ENCODE measurements around the gene KYAT1. TPM values are rescaled to one million over a fixed set of nuclear protein-coding genes. Genes with fewer than 3 reads are reported as not detected.

KYAT1 gene
- total RNA-seq, 1 donor from 2014 or later: 10.1 TPM

DNA sequence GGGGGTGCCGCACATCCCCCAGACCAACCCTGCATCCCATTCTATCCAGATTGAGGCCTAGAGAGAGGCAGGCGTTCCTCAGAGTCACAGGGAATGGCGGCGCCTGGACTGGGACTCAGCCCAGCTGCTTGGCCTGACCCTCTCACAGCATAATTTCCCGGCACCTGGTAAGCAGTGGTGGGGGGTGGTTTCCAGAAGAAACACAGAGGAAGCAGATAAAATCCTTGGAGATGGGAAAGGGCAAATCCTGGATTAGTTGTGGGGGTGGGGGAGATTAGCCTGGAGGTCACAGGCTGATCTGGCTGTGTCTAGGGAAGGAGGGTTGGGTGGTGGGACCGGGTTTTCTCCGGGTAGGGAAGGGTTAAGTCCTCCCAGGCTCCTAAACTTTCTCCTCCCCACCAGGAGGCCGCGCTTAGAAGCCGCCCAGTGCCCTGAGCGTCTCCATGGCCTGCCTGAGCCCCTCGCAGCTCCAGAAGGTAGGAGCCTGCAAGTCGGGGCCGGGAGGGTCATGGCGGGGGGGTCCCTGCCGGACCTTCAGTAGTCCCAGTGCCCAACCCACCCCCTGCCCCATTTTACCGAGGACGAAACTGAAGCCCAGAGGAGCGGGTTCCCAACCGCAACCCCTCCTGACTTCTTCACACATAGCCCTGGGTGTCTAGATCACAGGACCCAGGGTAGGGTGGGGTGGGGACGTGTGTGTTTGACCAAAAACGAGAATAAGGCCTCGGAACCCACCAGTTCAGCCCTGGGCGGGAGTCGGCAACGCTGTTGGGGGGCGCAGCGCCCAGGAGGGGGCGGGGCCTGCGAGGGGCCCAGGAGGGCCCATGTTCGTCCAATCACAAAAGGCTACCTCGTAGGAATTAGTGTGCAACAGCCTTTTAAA is 40.4 kb upstream of the KYAT1 start:
- H3K36me3 Mint-ChIP-seq (ENCODE audit: low read depth, unreplicated experiment): peaks cover 4% of the 10 kb centered on the region
- peaks cover 12% of the 10 kb centered on the region for H3K4me1 Mint-ChIP-seq (ENCODE audit: low read depth, unreplicated experiment)
- peak overlapping the region; percentile 74 for H3K4me2 ChIP-seq (ENCODE audit: low read length)
- peaks cover 5% of the 10 kb centered on the region for H3K27me3 Mint-ChIP-seq (ENCODE audit: low read depth, unreplicated experiment)
- peaks cover 6% of the 10 kb centered on the region for H3K36me3 ChIP-seq (ENCODE audit: insufficient read depth, low read length)
- H3K27me3 ChIP-seq (ENCODE audit: insufficient read depth, low read length): no peaks in the 10 kb centered on the region
- H3K79me2 ChIP-seq (ENCODE audit: insufficient read depth, low read length): no peaks in the 10 kb centered on the region
- peak overlapping the region; percentile 60 for H2AFZ ChIP-seq (ENCODE audit: low read depth, low read length)
- H3K9me3 ChIP-seq (ENCODE audit: insufficient read depth, low read depth, low read length): no peaks in the 10 kb centered on the region
- TF ChIP-seq CTCF (IDR thresholded peaks at IDR 0.05; ENCODE audit: insufficient read depth, low read depth, low read length) (no peak), EZH2 (IDR thresholded peaks at IDR 0.05; ENCODE audit: insufficient read depth, low read length) (no peak)
- peaks cover 11% of the 10 kb centered on the region for H3K4me1 ChIP-seq (ENCODE audit: insufficient read depth, low read length)
- no peak overlapping the region for H3K27ac ChIP-seq (ENCODE audit: low read depth, low read length)
- peak overlapping the region; percentile 60 for H3K9ac ChIP-seq (ENCODE audit: low read length)
- peak overlapping the region; percentile 39 for H3K4me3 ChIP-seq (ENCODE audit: insufficient read depth, low read depth, low read length)
- H3K27ac Mint-ChIP-seq (ENCODE audit: unreplicated experiment): peak overlapping the region; percentile 91
- peaks cover 4% of the 10 kb centered on the region for H4K20me1 ChIP-seq (ENCODE audit: insufficient read depth, low read length)
- H3K4me3 Mint-ChIP-seq (ENCODE audit: unreplicated experiment): peak overlapping the region; percentile 73
- no peaks in the 10 kb centered on the region for H3K9me3 Mint-ChIP-seq (ENCODE audit: unreplicated experiment)
- DNase-seq (ENCODE audit: low read depth) (no peak), FAIRE-seq (no peak)

GRCh38 chr9:128920381-128921058 is 38.8 kb upstream of the KYAT1 start, which contains the start of gene PHYHD1:
Gene PHYHD1 (plus strand): TSS chr9:128920982. CDS start chr9:128922324, 1,342 bp downstream.
- H3K36me3 ChIP-seq (ENCODE audit: insufficient read depth, low read length): peaks cover 6% of the 10 kb centered on the region
- DNase-seq (ENCODE audit: low read depth) (peak; percentile 72), FAIRE-seq (no peak)
- peak within 1 kb of the TSS; percentile 60 for H3K9ac ChIP-seq (ENCODE audit: low read length)
- Mint-ChIP-seq H3K4me3 (ENCODE audit: unreplicated experiment) (peak within 1 kb of the TSS; percentile 73), H3K9me3 (ENCODE audit: unreplicated experiment) (no peaks in the 10 kb centered on the region), H3K4me1 (ENCODE audit: low read depth, unreplicated experiment) (peaks cover 12% of the 10 kb centered on the region), H3K27me3 (ENCODE audit: low read depth, unreplicated experiment) (peaks cover 1% of the 10 kb centered on the region), H3K36me3 (ENCODE audit: low read depth, unreplicated experiment) (peaks cover 7% of the 10 kb centered on the region), H3K27ac (ENCODE audit: unreplicated experiment) (peak within 1 kb of the TSS; percentile 91)
- H2AFZ ChIP-seq (ENCODE audit: low read depth, low read length): no peak within 1 kb of the TSS
- TF ChIP-seq CTCF (IDR thresholded peaks at IDR 0.05; ENCODE audit: insufficient read depth, low read depth, low read length) (no peak), EZH2 (IDR thresholded peaks at IDR 0.05; ENCODE audit: insufficient read depth, low read length) (no peak)
- no peaks in the 10 kb centered on the region for H3K79me2 ChIP-seq (ENCODE audit: insufficient read depth, low read length)
- H3K9me3 ChIP-seq (ENCODE audit: insufficient read depth, low read depth, low read length): no peaks in the 10 kb centered on the region
- H3K27ac ChIP-seq (ENCODE audit: low read depth, low read length): no peak within 1 kb of the TSS
- H3K4me2 ChIP-seq (ENCODE audit: low read length): peak within 1 kb of the TSS; percentile 74
- H3K4me1 ChIP-seq (ENCODE audit: insufficient read depth, low read length): peaks cover 11% of the 10 kb centered on the region
- no peaks in the 10 kb centered on the region for H3K27me3 ChIP-seq (ENCODE audit: insufficient read depth, low read length)
- no peak within 1 kb of the TSS for H3K4me3 ChIP-seq (ENCODE audit: insufficient read depth, low read depth, low read length)
- H4K20me1 ChIP-seq (ENCODE audit: insufficient read depth, low read length): peaks cover 4% of the 10 kb centered on the region
